CD14-positive monocyte (primary cell): ENCODE data around the gene TRAPPC11. TPM values are rescaled to one million over a fixed set of nuclear protein-coding genes. Genes with fewer than 3 reads are reported as not detected.

Source experiments
- DNase-seq, 3 donors: peaks; one replicate each; pipeline ENCODE4 v3.0.0-alpha.2; 2011 to 2022
- H2AFZ ChIP-seq: 2 replicates; pipeline ENCODE4 v1.6.0; 2012; ENCODE audit warnings: mild to moderate bottlenecking, low read depth, low read length, inconsistent platforms; ENCODE audit not compliant: insufficient read depth, poor library complexity, severe bottlenecking
- H3K27ac ChIP-seq, 2 donors: 1 replicate in 1 of 2; 2 replicates in 1 of 2; pipeline ENCODE4 v1.5.1; 2012 to 2013; ENCODE audit warnings: low read length in 2 of 2, control low read depth in 1 of 2, inconsistent platforms in 1 of 2, low read depth in 1 of 2, mild to moderate bottlenecking in 1 of 2
- H3K27me3 ChIP-seq, 2 donors: one replicate each; pipeline versions ENCODE4 v1.6.0 to v1.6.1; 2011 to 2013; ENCODE audit warnings: low read length in 2 of 2; ENCODE audit not compliant: control insufficient read depth in 2 of 2, insufficient read depth in 2 of 2
- H3K36me3 ChIP-seq, 2 donors: replicated peaks in 1 of 2; 1 replicate in 1 of 2; 2 replicates in 1 of 2; pipeline versions ENCODE4 v1.5.1 to v1.6.1; 2012 to 2013; ENCODE audit warnings: low read length in 2 of 2, control low read depth in 1 of 2, inconsistent platforms in 1 of 2, mild to moderate bottlenecking in 1 of 2; ENCODE audit not compliant: insufficient read depth in 2 of 2, control insufficient read depth in 1 of 2
- H3K4me1 ChIP-seq, 2 donors: 1 replicate in 1 of 2; 2 replicates in 1 of 2; pipeline versions ENCODE4 v1.5.1 to v1.6.1; 2012 to 2013; ENCODE audit warnings: low read length in 2 of 2, control low read depth in 1 of 2, inconsistent platforms in 1 of 2, mild to moderate bottlenecking in 1 of 2, moderate library complexity in 1 of 2; ENCODE audit not compliant: insufficient read depth in 2 of 2, control insufficient read depth in 1 of 2
- H3K4me2 ChIP-seq: replicated peaks from 2 replicates; pipeline ENCODE3; 2012; ENCODE audit warnings: low read length, moderate library complexity, mild to moderate bottlenecking; ENCODE audit not compliant: poor library complexity, severe bottlenecking; ENCODE audit errors: extremely low read depth
- H3K4me3 ChIP-seq, 3 experiments: fragments of 200-600 bp in 1 of 3; sonication (generic) in 1 of 3; replicated peaks in 1 of 3; 1 replicate in 2 of 3; 2 replicates in 1 of 3; pipeline ENCODE4 v1.5.1; 2011 to 2013; ENCODE audit warnings: low read length in 3 of 3, mild to moderate bottlenecking in 3 of 3, control low read depth in 2 of 3, low read depth in 2 of 3, inconsistent platforms in 1 of 3, moderate library complexity in 1 of 3
- H3K79me2 ChIP-seq: 2 replicates; pipeline ENCODE4 v1.6.0; 2012; ENCODE audit warnings: mild to moderate bottlenecking, control low read depth, inconsistent platforms, low read length, moderate library complexity; ENCODE audit not compliant: insufficient read depth
- H3K9ac ChIP-seq: 2 replicates; pipeline ENCODE4 v1.6.0; 2017; ENCODE audit warnings: low read length, mild to moderate bottlenecking; ENCODE audit not compliant: insufficient read depth, poor library complexity, severe bottlenecking
- H3K9me3 ChIP-seq, 2 donors: replicated peaks in 1 of 2; 1 replicate in 1 of 2; 2 replicates in 1 of 2; pipeline versions ENCODE4 v1.5.1 to v1.6.1; 2012 to 2013; ENCODE audit warnings: low read length in 2 of 2, control low read depth in 1 of 2; ENCODE audit not compliant: control insufficient read depth in 1 of 2, insufficient read depth in 1 of 2
- H4K20me1 ChIP-seq: 2 replicates; pipeline ENCODE4 v1.6.0; 2012; ENCODE audit warnings: mild to moderate bottlenecking, low read length, control low read depth, moderate library complexity; ENCODE audit not compliant: insufficient read depth
- H3K27ac Mint-ChIP-seq, 7 donors: one replicate each; pipeline ENCODE4 v1.8.0; 2020; ENCODE audit warnings: mild to moderate bottlenecking in 7 of 7, mixed read lengths in 7 of 7, moderate library complexity in 6 of 7, inconsistent platforms in 2 of 7
- H3K27me3 Mint-ChIP-seq, 3 donors: one replicate each; pipeline ENCODE4 v1.8.0; 2021 to 2022; ENCODE audit warnings: low read depth in 3 of 3, mild to moderate bottlenecking in 3 of 3, mixed read lengths in 3 of 3, moderate library complexity in 3 of 3, inconsistent platforms in 1 of 3
- H3K36me3 Mint-ChIP-seq, 2 donors: one replicate each; pipeline ENCODE4 v1.8.0; 2020; ENCODE audit warnings: mixed read lengths in 2 of 2, inconsistent platforms in 1 of 2, mild to moderate bottlenecking in 1 of 2
- H3K4me1 Mint-ChIP-seq: one replicate; pipeline ENCODE4 v1.8.0; 2020; ENCODE audit warnings: mild to moderate bottlenecking, mixed read lengths
- H3K4me3 Mint-ChIP-seq, 2 donors: one replicate each; pipeline ENCODE4 v1.8.0; 2020; ENCODE audit warnings: mild to moderate bottlenecking in 2 of 2, mixed read lengths in 2 of 2, moderate library complexity in 1 of 2
- H3K9me3 Mint-ChIP-seq, 7 donors: one replicate each; pipeline ENCODE4 v1.8.0; 2020 to 2022; ENCODE audit warnings: mixed read lengths in 7 of 7, mild to moderate bottlenecking in 6 of 7, moderate library complexity in 6 of 7, inconsistent platforms in 2 of 7
- WGBS: methylation state at CpG from one replicate; pipeline ENCODE4 v1.1.5; 2013; ENCODE audit warnings: missing lambda C conversion rate; ENCODE audit not compliant: insufficient coverage; 5-methylcytosine and 5-hydroxymethylcytosine counted together
- intact Hi-C, 2 donors: fragments of 100-400 bp; cut with micrococcal nuclease; formaldehyde crosslinking; loops; one replicate each; pipeline versions ENCODE4 v1.15.0 to v1.15.1; 2023
- polyA plus RNA-seq, 3 donors: library from polyadenylated mRNA; depleted of rRNA in 1 of 3; unstranded in 2 of 3; stranded (reverse) in 1 of 3; fragments of 300-500 nt in 2 of 3; fragments of >200 nt in 1 of 3; fragmentation: Illumina TruSeq in 2 of 3; gene quantifications; 1 replicate in 2 of 3; 2 replicates in 1 of 3; pipeline ENCODE4 v1.2.3, GENCODE V29; 2012 to 2021
- TF ChIP-seq, protein P1 (sequence below): fragments of 200-600 bp; IDR thresholded peaks from one replicate; pipeline ENCODE4 v1.8.0; 2022; ENCODE audit warnings: antibody characterized with exemption, mild to moderate bottlenecking

Gene TRAPPC11
- polyA plus RNA-seq, 3 donors: 18.4 to 30.7 (median 29.7) TPM

DNA sequence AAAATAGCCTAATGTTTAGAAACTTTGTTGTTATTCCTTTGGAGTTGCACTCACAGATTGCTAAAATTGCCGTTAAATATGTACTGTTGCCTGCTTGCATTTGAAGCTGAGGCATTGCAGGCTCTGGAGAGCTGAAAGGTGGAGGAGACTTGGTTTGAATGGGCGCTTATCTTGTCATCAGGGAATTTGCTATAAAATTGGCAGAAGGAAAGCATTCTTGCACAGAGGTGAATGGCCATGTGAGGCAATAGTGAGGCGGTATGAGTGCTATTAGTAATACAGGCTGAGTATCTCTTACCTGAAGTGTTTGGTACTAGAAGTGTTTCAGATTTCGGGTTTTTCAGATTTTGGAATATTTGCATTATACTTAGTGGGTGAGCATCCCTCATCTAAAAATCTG, 41.3 kb downstream of the TRAPPC11 start:
- Mint-ChIP-seq H3K4me3 (no peak overlapping the region), H3K4me1 (no peaks in the 10 kb centered on the region), H3K27ac (peak overlapping the region in 1 of 7 donors; percentile 5), H3K9me3 (peaks cover 0 to 1% (median 0%) of the 10 kb centered on the region in 7 donors), H3K36me3 (peaks cover 86 to 97% of the 10 kb centered on the region in 2 donors), H3K27me3 (no peaks in the 10 kb centered on the region)
- Histone ChIP-seq H2AFZ (no peak overlapping the region), H3K4me3 (no peak overlapping the region), H3K36me3 (peaks cover 92 to 96% of the 10 kb centered on the region in 2 donors), H3K27ac (no peak overlapping the region), H3K27me3 (no peaks in the 10 kb centered on the region), H3K9ac (no peak overlapping the region), H3K4me1 (no peaks in the 10 kb centered on the region), H4K20me1 (peaks cover 8% of the 10 kb centered on the region), H3K9me3 (no peaks in the 10 kb centered on the region), H3K79me2 (no peaks in the 10 kb centered on the region), H3K4me2 (no peak overlapping the region)
- intact Hi-C loops: no loop called here
- WGBS: 100% methylated on average over 3 of the region's 4 CpGs
- no peak for DNase-seq
- TF ChIP-seq, protein P1, sequence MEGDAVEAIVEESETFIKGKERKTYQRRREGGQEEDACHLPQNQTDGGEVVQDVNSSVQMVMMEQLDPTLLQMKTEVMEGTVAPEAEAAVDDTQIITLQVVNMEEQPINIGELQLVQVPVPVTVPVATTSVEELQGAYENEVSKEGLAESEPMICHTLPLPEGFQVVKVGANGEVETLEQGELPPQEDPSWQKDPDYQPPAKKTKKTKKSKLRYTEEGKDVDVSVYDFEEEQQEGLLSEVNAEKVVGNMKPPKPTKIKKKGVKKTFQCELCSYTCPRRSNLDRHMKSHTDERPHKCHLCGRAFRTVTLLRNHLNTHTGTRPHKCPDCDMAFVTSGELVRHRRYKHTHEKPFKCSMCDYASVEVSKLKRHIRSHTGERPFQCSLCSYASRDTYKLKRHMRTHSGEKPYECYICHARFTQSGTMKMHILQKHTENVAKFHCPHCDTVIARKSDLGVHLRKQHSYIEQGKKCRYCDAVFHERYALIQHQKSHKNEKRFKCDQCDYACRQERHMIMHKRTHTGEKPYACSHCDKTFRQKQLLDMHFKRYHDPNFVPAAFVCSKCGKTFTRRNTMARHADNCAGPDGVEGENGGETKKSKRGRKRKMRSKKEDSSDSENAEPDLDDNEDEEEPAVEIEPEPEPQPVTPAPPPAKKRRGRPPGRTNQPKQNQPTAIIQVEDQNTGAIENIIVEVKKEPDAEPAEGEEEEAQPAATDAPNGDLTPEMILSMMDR: no peak

DNA sequence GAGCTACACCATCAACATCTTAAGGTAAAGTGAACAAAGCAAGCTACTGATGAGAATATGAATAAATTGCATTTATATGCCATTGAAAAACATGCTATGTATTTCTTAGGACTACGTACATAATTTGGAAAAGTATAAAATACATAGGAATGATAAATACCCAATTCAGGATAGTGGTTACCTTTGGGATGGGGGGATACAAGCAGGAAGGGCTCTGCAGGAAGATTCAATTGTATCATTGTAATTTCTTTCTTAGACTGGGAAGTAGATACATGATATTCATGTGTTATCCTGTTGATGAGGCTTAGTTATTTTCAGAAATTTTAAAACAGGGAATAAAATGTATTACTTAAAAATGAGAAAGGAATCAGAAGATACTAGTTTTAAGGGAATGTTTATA, 43.4 kb downstream of the TRAPPC11 start:
- H3K4me2 ChIP-seq: no peak overlapping the region
- TF ChIP-seq, protein P1: no peak
- H4K20me1 ChIP-seq: peaks cover 8% of the 10 kb centered on the region
- no CpG with 5 or more reads among the region's 1 CpG for WGBS
- H3K9me3 ChIP-seq: no peaks in the 10 kb centered on the region
- Mint-ChIP-seq H3K36me3 (peaks cover 85 to 96% of the 10 kb centered on the region in 2 donors), H3K4me3 (no peak overlapping the region), H3K9me3 (peaks cover 0 to 1% (median 0%) of the 10 kb centered on the region in 7 donors), H3K4me1 (no peaks in the 10 kb centered on the region), H3K27me3 (peaks cover 0 to 1% (median 0%) of the 10 kb centered on the region in 3 donors), H3K27ac (no peak overlapping the region)
- peaks cover 87 to 96% of the 10 kb centered on the region in 2 donors for H3K36me3 ChIP-seq
- no peak overlapping the region for H3K4me3 ChIP-seq
- intact Hi-C loops: no loop called here
- no peaks in the 10 kb centered on the region for H3K79me2 ChIP-seq
- H3K4me1 ChIP-seq: no peaks in the 10 kb centered on the region
- no peak overlapping the region for H3K9ac ChIP-seq
- no peaks in the 10 kb centered on the region for H3K27me3 ChIP-seq
- H3K27ac ChIP-seq: no peak overlapping the region
- no peak for DNase-seq
- H2AFZ ChIP-seq: no peak overlapping the region
